BJ (cell line): ENCODE data around the gene NEGR1. TPM values are rescaled to one million over a fixed set of nuclear protein-coding genes. Genes with fewer than 3 reads are reported as not detected.

Experiments used
- CTCF ChIA-PET: fragments of 350-600 bp; formaldehyde crosslinking; extraction: SDS; loops from one replicate; lab custom pipeline; 2021; ENCODE audit warnings: antibody characterized with exemption, inconsistent platforms; lab: Yijun Ruan, JAX
- POLR2A ChIA-PET: fragments of 300-600 bp; sonication (Branson Sonifier 250); formaldehyde crosslinking; extraction: SDS; loops from one replicate; lab custom pipeline; 2021; ENCODE audit warnings: antibody characterized with exemption; lab: Charles Lee
- DNase-seq: peaks from one replicate; pipeline ENCODE4 v3.0.0-alpha.2; 2011; ENCODE audit warnings: low read depth
- H3K27me3 ChIP-seq: 2 replicates; pipeline ENCODE4 v1.6.0; 2011; ENCODE audit warnings: low read length; ENCODE audit not compliant: control insufficient read depth, insufficient read depth
- H3K36me3 ChIP-seq: 2 replicates; pipeline ENCODE4 v1.5.1; 2011; ENCODE audit warnings: low read length; ENCODE audit not compliant: control insufficient read depth, insufficient read depth
- H3K4me3 ChIP-seq: 2 replicates; pipeline ENCODE4 v1.5.1; 2011; ENCODE audit warnings: low read depth, mild to moderate bottlenecking, control low read depth, low read length
- polyA plus RNA-seq: library from polyadenylated mRNA; depleted of rRNA; stranded (reverse); fragments of >200 nt; gene quantifications from 2 replicates; pipeline ENCODE4 v1.2.3, GENCODE V29; 2011
- TF ChIP-seq, protein P1 (sequence below): IDR thresholded peaks from 2 replicates; pipeline ENCODE4 v1.5.1; 2011; ENCODE audit warnings: low read depth, mild to moderate bottlenecking, control low read depth, inconsistent platforms, low read length, moderate library complexity; ENCODE audit not compliant: insufficient read depth

Gene NEGR1
- polyA plus RNA-seq, 1 experiment: 15.4 TPM

DNA sequence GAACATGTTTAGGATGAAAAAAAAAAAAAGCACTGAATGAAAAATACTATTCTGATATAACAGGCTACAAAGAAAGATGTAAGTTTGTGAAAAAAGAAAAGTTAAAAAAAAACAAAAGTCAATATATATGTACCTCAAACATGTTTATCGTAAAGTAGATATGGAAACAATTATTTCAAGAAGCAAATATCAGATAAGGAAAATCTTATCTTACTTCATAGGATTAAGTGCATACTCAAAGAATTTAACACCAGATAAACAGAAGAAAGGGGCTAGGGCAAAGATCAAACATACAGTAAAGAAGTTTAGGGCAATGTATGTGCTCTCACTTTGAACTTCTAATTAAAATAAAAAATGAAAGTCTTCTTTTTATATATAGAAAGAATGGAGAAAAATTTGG is 75.3 kb downstream of the NEGR1 start:
- H3K27me3 ChIP-seq: no peaks in the 10 kb centered on the region
- no peaks in the 10 kb centered on the region for H3K36me3 ChIP-seq
- CTCF ChIA-PET: no interaction called here
- no peak overlapping the region for H3K4me3 ChIP-seq
- TF ChIP-seq, protein P1, sequence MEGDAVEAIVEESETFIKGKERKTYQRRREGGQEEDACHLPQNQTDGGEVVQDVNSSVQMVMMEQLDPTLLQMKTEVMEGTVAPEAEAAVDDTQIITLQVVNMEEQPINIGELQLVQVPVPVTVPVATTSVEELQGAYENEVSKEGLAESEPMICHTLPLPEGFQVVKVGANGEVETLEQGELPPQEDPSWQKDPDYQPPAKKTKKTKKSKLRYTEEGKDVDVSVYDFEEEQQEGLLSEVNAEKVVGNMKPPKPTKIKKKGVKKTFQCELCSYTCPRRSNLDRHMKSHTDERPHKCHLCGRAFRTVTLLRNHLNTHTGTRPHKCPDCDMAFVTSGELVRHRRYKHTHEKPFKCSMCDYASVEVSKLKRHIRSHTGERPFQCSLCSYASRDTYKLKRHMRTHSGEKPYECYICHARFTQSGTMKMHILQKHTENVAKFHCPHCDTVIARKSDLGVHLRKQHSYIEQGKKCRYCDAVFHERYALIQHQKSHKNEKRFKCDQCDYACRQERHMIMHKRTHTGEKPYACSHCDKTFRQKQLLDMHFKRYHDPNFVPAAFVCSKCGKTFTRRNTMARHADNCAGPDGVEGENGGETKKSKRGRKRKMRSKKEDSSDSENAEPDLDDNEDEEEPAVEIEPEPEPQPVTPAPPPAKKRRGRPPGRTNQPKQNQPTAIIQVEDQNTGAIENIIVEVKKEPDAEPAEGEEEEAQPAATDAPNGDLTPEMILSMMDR: no peak
- POLR2A ChIA-PET: no interaction called here
- no peak for DNase-seq

DNA sequence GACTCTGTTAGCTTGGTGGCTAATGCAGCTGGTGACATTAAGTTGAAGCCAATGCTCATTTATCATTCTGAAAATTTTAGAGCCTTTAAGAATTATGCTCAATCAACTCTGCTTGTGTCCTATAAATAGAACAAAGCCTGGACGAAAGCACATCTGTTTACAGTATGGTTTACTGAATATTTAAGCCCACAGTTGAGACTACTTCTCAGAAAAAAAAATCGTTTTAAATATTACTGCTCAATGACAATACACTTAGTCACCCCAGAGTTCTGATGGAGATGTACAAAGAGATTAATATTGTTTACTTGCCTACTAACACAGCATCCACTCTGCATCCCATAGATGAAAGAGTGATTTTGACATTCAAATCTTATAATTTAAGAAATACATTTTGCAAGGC is 79.6 kb downstream of the NEGR1 start:
- Histone ChIP-seq H3K27me3 (no peaks in the 10 kb centered on the region), H3K4me3 (no peak overlapping the region), H3K36me3 (no peaks in the 10 kb centered on the region)
- ChIA-PET POLR2A (no interaction called here), CTCF (no interaction called here)
- TF ChIP-seq, protein P1: no peak
- no peak for DNase-seq

DNA sequence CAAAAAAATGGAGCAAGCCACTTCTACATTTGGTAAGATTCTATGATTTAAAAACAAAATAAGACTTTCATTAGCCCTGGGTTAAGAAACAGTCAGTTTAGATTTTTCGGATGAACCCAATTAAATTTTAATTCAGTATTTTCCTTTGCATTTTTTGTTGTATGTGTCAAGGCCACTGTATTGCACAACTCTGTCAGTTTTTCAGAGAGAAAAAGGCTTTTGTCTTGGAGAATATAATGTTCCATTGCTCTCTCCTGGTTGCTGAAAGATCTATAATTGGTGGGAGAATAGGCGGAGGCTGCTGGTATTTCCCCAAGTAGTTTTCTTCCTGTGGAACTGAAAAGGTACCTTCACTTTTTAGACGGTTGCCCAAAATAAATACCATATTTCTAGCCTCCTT is 84.6 kb downstream of the NEGR1 start:
- H3K36me3 ChIP-seq: no peaks in the 10 kb centered on the region
- ChIA-PET POLR2A (no interaction called here), CTCF (no interaction called here)
- no peak overlapping the region for H3K4me3 ChIP-seq
- TF ChIP-seq, protein P1: no peak
- H3K27me3 ChIP-seq: no peaks in the 10 kb centered on the region
- no peak for DNase-seq

DNA sequence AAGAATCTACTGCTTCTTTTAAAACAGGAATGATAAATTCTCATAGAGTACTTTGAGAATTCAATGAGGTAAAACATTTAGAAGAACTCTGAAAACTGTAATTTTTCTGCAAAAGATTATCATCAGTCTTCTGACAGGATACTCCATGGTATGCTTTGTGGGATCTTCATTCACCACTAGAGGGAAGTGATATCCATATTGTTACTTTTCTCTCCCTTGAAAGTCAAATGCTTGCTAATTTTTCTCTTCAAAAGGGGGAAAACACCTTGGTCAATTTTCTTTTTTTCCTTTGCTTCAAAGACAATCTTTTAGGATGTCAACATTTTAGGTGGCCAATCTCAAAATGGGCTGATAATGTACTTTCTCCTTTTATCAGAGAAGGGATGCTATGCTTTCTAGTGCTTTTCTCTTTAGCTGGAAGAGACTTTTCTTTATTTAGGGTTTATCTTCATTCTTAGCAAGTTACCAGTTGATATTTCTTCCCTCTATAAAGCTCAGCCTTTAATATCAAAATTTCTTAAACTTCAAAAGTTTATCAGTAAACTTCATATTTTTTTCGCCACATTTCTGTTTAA is 95.5 kb downstream of the NEGR1 start:
- TF ChIP-seq, protein P1: peak; percentile 74
- Histone ChIP-seq H3K27me3 (no peaks in the 10 kb centered on the region), H3K36me3 (no peaks in the 10 kb centered on the region), H3K4me3 (no peak overlapping the region)
- CTCF ChIA-PET: interaction anchor here (0.7 to 1.4 kb wide), 5 partner anchors 30 to 386 kb away, joined by 3 to 5 read pairs (median 3); partner anchors contain the start of gene NEGR1
- no peak for DNase-seq
- POLR2A ChIA-PET: no interaction called here

DNA sequence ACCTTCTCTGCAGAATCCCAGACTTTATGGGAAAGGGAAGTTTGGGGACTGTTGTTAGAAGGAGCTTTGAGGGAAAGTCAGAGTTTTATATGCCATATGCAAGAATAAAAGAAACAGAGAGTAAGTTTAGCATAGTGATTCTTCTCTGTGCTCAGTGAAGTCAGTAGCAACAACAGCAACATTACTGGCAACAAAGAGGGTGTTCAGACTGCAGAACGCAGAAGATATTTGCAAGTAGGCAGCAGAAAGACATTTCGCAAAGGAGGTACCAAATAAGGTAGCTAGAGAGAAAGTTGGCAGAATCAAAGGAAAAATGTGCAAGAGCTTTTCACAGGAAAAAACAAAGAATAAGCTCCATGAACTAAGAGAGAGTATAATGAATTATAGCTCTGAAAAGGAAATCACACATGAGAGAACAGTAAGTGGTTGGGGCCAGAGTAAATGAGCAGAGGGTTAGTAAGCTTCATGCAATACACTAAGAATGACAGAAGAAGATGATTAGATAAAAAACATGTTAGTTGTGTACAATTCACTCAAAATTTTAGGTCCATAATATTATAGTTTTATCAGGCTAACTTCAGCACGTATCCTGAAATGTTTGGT is 98.1 kb downstream of the NEGR1 start:
- Histone ChIP-seq H3K27me3 (no peaks in the 10 kb centered on the region), H3K36me3 (no peaks in the 10 kb centered on the region), H3K4me3 (no peak overlapping the region)
- CTCF ChIA-PET: interaction anchor here (0.8 to 1.1 kb wide), 4 partner anchors 10 to 662 kb away, joined by 3 to 5 read pairs (median 4); no protein-coding TSS in a partner anchor
- no peak for DNase-seq
- TF ChIP-seq, protein P1: no peak
- POLR2A ChIA-PET: no interaction called here
